H54 (cell line): ENCODE measurements around the gene ETFA.

ENCODE experiments used
- DNase-seq: peaks from one replicate; pipeline ENCODE4 v3.0.0; 2011; ENCODE audit warnings: low spot score, mixed read lengths; ENCODE audit not compliant: insufficient read length
- FAIRE-seq: peaks from 3 replicates; lab custom pipeline; 2011; peaks lifted over from hg19 to GRCh38; lab: Jason Lieb, UNC
- POLR2A ChIP-seq: IDR thresholded peaks from 2 replicates; pipeline ENCODE4 v1.6.1; 2011; ENCODE audit warnings: low read depth, mild to moderate bottlenecking, low read length

Gene ETFA

GRCh38 chr15:76169911-76170800 is 141.1 kb downstream of the ETFA start:
- no peak for TF ChIP-seq POLR2A
- FAIRE-seq (no peak), DNase-seq (no peak)

GRCh38 chr15:76169018-76169417 is 142.3 kb downstream of the ETFA start:
- FAIRE-seq (no peak), DNase-seq (no peak)
- no peak for TF ChIP-seq POLR2A

DNA sequence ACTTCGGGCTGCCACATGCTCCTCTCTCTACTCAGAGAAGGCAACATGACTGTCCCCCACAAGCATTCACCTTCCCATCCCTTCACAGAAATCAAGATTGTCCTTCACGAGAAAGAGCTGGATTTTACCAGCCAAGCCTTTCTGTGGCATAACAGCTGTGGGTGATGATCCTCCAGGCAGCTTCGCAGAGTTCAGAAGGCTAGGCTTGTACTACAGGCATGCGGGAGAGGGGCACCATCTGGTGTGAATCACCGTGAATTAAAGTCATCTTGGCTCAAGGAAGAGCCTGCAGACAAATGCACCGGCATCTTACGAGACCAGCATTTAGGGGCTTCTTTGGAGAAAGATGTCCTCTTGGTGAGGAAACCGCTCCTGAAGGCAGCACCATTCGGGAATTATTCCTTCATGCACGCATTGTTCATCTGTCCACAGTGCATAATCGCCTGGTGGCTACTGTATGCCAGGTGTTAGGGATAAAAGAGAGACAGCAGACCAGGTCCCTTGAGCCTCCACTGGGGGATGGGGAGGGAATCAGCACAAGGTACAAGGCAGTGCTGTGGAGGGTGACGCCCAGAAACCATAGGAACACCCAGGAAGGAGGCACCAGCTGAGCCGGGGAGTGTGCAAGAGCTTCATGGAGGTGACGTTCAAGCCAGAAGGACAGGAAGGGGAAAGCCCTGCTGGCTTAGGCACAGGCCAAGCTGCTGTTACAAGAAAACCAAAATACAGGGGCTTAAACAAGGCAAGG is 142.9 kb downstream of the ETFA start:
- FAIRE-seq (no peak), DNase-seq (no peak)
- no peak for TF ChIP-seq POLR2A

DNA sequence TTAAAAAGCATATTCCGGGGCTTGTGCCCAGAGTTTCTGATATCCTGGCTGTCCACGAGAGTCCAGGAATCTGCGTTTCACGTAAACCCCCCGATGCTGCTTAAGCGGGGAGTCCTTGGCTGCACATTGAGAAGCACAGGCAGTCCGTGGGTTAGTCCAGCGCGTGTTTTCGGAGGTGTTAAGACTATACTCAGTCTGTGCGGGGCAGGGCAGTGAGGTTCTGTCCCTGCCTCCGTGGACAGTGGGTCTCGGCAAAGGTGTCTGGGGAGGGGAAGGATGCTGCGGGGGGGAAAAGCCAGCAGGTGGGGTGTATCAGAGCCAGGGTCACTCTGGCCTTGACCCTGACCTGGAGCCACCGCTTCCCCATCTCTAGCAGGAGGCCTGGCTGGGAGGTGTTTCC is 145.3 kb downstream of the ETFA start:
- no peak for TF ChIP-seq POLR2A

More for the DNA sequence above, 145.3 kb downstream of the ETFA start:
- DNase-seq (no peak), FAIRE-seq (no peak)
